NB4 (cell line): Measurements from ENCODE around the gene MLEC.

Source experiments
- DNase-seq: peaks from one replicate; pipeline ENCODE4 v3.0.0; 2010; ENCODE audit warnings: low read depth
- H3K4me3 ChIP-seq: one replicate; pipeline ENCODE4 v1.5.1; 2011; ENCODE audit warnings: mild to moderate bottlenecking, low read depth, low read length, moderate library complexity
- MYC ChIP-seq: IDR thresholded peaks from 2 replicates; pipeline ENCODE4 v1.6.1; 2011; ENCODE audit warnings: low read depth, low read length
- POLR2A ChIP-seq: IDR thresholded peaks from 2 replicates; pipeline ENCODE4 v1.6.1; 2011; ENCODE audit warnings: mild to moderate bottlenecking; ENCODE audit not compliant: insufficient read length; ENCODE audit errors: extremely low read depth
- TF ChIP-seq, protein P1 (sequence below): IDR thresholded peaks from one replicate; pipeline ENCODE4 v1.5.1; 2012; ENCODE audit warnings: low read depth, low read length
- TF ChIP-seq, protein P2 (sequence below): IDR thresholded peaks from 2 replicates; pipeline ENCODE4 v1.6.1; 2011; ENCODE audit warnings: low read depth, low read length

Gene MLEC

DNA sequence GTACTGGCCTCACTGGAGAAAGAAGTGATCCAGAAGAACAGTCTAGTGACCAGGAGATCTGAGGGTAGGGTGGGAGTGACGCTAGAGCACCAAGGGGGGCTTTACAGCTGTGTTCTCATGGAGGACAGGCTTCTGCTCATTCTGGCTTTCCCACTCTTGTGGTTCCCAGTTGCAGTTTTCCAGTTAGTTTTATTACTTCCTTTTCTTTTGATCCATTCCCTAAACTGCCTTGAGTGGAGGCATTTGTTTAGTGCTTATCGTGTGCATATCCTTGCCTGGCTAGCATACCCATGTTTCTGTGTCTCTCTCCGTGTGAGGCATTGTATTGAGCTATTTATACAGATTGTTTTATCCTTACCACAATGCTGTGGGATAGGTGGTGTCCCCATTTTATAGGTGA is 4.0 kb downstream of the MLEC start:
- H3K4me3 ChIP-seq = peak overlapping the region; percentile 92
- TF ChIP-seq POLR2A = no peak
- TF ChIP-seq, protein P1, sequence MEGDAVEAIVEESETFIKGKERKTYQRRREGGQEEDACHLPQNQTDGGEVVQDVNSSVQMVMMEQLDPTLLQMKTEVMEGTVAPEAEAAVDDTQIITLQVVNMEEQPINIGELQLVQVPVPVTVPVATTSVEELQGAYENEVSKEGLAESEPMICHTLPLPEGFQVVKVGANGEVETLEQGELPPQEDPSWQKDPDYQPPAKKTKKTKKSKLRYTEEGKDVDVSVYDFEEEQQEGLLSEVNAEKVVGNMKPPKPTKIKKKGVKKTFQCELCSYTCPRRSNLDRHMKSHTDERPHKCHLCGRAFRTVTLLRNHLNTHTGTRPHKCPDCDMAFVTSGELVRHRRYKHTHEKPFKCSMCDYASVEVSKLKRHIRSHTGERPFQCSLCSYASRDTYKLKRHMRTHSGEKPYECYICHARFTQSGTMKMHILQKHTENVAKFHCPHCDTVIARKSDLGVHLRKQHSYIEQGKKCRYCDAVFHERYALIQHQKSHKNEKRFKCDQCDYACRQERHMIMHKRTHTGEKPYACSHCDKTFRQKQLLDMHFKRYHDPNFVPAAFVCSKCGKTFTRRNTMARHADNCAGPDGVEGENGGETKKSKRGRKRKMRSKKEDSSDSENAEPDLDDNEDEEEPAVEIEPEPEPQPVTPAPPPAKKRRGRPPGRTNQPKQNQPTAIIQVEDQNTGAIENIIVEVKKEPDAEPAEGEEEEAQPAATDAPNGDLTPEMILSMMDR = no peak
- TF ChIP-seq, protein P2, sequence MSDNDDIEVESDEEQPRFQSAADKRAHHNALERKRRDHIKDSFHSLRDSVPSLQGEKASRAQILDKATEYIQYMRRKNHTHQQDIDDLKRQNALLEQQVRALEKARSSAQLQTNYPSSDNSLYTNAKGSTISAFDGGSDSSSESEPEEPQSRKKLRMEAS = no peak
- no peak for TF ChIP-seq MYC
- DNase-seq = no peak

DNA sequence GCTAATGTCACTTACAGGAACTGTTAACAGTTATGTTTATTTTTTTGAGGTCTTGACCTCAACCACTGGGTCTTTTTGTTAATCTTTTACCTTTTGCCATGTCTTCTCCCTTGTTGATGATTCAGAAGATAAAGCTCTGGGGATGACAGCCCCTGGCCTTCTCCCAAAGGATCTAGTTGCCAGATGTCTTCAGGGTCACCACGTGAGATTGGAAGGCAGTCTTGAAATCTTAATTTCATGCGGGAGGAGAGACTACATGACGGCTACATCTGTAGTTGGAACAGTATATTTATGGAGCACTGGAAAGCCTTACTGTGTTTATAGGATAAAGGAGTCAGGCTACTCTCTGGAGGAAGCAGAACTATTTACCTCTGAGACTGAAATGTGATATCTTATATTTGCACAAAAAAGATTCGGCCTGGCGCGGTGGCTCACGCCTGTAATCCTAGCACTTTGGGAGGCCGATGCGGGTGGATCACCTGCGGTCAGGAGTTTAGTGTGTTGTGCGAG is 5.6 kb downstream of the MLEC start:
- TF ChIP-seq MYC (no peak), POLR2A (no peak)
- TF ChIP-seq, protein P1 = no peak
- TF ChIP-seq, protein P2 = no peak
- DNase-seq = no peak

DNA sequence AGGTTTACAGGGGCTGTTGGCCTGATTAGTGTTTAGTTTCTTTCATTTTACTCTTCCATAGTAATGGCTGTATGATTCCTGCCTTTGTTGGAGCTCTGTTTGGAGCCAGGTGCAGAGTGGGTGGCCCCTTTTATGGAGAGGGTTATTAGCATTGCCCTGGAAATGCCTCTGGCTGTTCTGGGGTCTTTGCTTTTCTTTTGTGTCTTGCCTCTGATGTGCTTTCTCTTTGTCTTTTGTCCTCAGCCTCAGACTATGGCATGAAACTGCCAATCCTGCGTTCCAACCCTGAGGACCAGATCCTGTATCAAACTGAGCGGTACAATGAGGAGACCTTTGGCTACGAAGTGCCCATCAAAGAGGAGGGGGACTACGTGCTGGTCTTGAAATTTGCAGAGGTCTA is 6.9 kb downstream of the MLEC start:
- H3K4me3 ChIP-seq = no peak overlapping the region
- no peak for DNase-seq
- TF ChIP-seq, protein P1 = no peak
- TF ChIP-seq MYC (no peak), POLR2A (no peak)
- TF ChIP-seq, protein P2 = no peak

More for the DNA sequence above, 5.6 kb downstream of the MLEC start:
- H3K4me3 ChIP-seq = no peak overlapping the region

DNA sequence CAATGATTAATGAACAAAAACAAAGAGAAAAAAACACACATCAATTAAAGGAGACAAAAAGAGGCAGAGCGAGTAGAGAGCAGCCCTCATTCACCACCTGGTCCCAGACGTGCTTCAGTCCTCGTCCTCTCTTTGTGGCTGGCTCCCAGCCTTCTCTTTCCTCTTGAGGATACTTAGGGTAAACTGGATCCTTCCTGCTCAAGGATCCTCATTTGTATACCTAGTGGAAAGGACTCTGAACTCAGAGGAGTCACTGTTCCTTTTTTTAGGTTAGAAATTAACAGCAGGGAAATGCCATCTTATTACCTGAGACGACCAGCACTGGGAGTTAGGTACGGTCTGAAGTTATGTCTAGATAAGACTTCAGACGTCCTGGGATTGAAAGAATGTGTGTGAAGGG is 9.7 kb downstream of the MLEC start:
- no peak overlapping the region for H3K4me3 ChIP-seq
- TF ChIP-seq, protein P1 = no peak
- TF ChIP-seq POLR2A (no peak), MYC (no peak)
- TF ChIP-seq, protein P2 = no peak
- no peak for DNase-seq

DNA sequence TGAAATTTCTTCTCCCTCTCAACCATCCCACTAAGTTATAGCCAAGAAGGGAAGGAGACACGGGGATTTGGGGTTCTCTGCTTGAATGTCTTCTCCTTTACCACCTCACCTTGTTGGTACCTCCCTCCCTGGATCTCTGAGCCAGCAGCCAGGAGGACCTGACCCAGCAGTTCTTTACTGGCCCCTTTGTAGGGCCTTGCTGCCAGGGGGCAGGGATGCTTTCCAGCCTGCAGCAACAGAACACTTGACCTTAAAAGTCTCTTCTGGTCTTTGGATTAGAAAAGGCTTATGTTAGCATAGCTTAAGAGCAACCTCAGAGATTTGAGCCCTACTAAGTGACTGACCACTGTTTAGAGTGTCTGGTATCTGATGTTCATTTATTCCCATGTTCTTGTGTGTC is 10.4 kb downstream of the MLEC start:
- H3K4me3 ChIP-seq = no peak overlapping the region
- TF ChIP-seq, protein P2 = no peak
- no peak for TF ChIP-seq MYC
- no peak for DNase-seq

DNA sequence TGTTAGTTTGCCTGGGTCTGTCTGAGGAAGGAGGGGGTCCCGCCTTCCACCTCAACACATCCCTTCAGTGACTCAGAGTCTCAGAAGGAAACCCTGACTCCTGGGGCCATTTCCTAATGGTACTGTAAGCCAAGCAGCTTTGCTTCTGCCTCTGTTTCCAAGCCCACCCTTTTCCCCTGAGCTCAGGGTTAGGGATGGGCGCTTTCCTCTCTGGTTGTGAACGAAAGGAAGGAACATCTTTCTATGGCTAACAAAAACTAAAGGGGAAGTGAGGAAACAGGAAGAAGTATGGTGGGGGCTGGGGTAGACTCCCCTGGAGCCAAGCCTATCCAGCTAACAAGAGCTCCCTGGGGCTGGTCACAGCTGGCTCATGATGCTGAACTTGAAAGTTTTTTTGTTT is 11.7 kb downstream of the MLEC start:
- peak; percentile 71 for DNase-seq
- H3K4me3 ChIP-seq = no peak overlapping the region
- TF ChIP-seq, protein P1 = no peak
- no peak for TF ChIP-seq MYC
- no peak for TF ChIP-seq POLR2A
- TF ChIP-seq, protein P2 = no peak
